AG04449 (cell line): ENCODE measurements around the gene RNF144A.

Experiments used
- CTCF ChIA-PET: fragments of 350-600 bp; formaldehyde crosslinking; extraction: SDS; loops from one replicate; lab custom pipeline; 2021; ENCODE audit warnings: antibody characterized with exemption; lab: Yijun Ruan, JAX
- POLR2A ChIA-PET: fragments of 400-600, 350-600 bp; formaldehyde crosslinking; extraction: SDS; loops from one replicate; lab custom pipeline; 2020; ENCODE audit warnings: antibody characterized with exemption, inconsistent platforms; lab: Yijun Ruan, JAX
- DNase-seq: peaks from one replicate; pipeline ENCODE4 v3.0.0-alpha.2; 2010; ENCODE audit warnings: low read depth, low spot score
- H3K4me3 ChIP-seq: 2 replicates; pipeline ENCODE4 v1.5.1; 2011; ENCODE audit warnings: low read depth, mild to moderate bottlenecking, control low read depth, low read length
- CTCF ChIP-seq: IDR thresholded peaks from one replicate; pipeline ENCODE4 v1.5.1; 2011; ENCODE audit warnings: mild to moderate bottlenecking, moderate library complexity, low read length, control low read depth, inconsistent platforms; ENCODE audit not compliant: insufficient read depth; ENCODE audit errors: missing control alignments

The RNF144A gene

GRCh38 chr2:7020468-7020867, 103.3 kb downstream of the RNF144A start:
- TF ChIP-seq CTCF = no peak
- CTCF ChIA-PET = no interaction called here
- no peak overlapping the region for H3K4me3 ChIP-seq
- POLR2A ChIA-PET = no interaction called here
- no peak for DNase-seq

GRCh38 chr2:7020939-7021470, 103.8 kb downstream of the RNF144A start:
- H3K4me3 ChIP-seq = no peak overlapping the region
- POLR2A ChIA-PET = no interaction called here
- CTCF ChIA-PET = interaction anchor here (0.9 to 2.5 kb wide), 2 partner anchors 23 to 104 kb away, joined by 3 to 10 read pairs; no protein-coding TSS in a partner anchor
- no peak for DNase-seq
- TF ChIP-seq CTCF = no peak

- ChIA-PET CTCF (interaction anchor here (2.5 kb wide), 1 partner anchor 21 kb away, joined by 10 read pairs; no protein-coding TSS in a partner anchor), POLR2A (no interaction called here)
- no peak for DNase-seq
- no peak overlapping the region for H3K4me3 ChIP-seq
- TF ChIP-seq CTCF = no peak
Observed at GRCh38 chr2:7022492-7023385, 105.5 kb downstream of the RNF144A start.

GRCh38 chr2:7023542-7023941, 106.3 kb downstream of the RNF144A start:
- CTCF ChIA-PET = no interaction called here
- DNase-seq = no peak
- no peak for TF ChIP-seq CTCF
- no peak overlapping the region for H3K4me3 ChIP-seq
- POLR2A ChIA-PET = no interaction called here

GRCh38 chr2:7024261-7024660, 107.0 kb downstream of the RNF144A start:
- ChIA-PET CTCF (no interaction called here), POLR2A (no interaction called here)
- H3K4me3 ChIP-seq = no peak overlapping the region
- TF ChIP-seq CTCF = no peak
- no peak for DNase-seq

GRCh38 chr2:7025082-7025481, 107.9 kb downstream of the RNF144A start:
- no peak for DNase-seq

More at GRCh38 chr2:7025082-7025481, 107.9 kb downstream of the RNF144A start:
- ChIA-PET POLR2A (no interaction called here), CTCF (interaction anchor here (3.1 kb wide), 1 partner anchor 12 kb away, joined by 10 read pairs; no protein-coding TSS in a partner anchor)
- H3K4me3 ChIP-seq = no peak overlapping the region
- no peak for TF ChIP-seq CTCF
